ENCODE measurements around the gene CCDC6. TPM values are rescaled to one million over a fixed set of nuclear protein-coding genes. Genes with fewer than 3 reads are reported as not detected.

The CCDC6 gene
- total RNA-seq, 2 donors from 2014 or later = 65.8 to 91.0 TPM

DNA sequence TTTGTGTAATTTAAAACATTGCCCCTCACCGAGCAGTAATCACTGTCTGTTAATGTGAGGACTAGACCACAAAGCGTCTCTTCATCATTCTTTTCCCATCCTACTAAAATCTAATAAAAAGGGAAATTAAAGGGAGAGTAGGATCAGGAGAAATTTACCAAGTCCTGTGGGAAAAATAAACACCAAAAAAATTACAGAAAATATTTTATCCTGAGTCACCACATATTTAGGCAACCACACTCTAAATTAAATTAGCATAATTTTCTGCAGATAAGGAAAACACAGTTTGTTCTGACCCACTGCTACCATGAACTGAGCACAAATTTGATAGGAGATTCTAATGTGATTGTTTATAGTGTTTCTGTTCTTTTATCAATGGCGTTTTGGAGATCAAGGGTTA is 49.3 kb downstream of the CCDC6 start:
- H3K4me1 ChIP-seq = peaks cover 8% of the 10 kb centered on the region
- intact Hi-C loops (cut with DNase I) = no loop called here
- H3K9ac ChIP-seq (ENCODE audit: low read depth in 2 of 2, low read length in 2 of 2) = no peak overlapping the region
- no peaks in the 10 kb centered on the region for H3K27me3 ChIP-seq
- H3K36me3 ChIP-seq = no peaks in the 10 kb centered on the region
- no peak for DNase-seq
- no peak overlapping the region for H3K27ac ChIP-seq
- TF ChIP-seq, protein P1, sequence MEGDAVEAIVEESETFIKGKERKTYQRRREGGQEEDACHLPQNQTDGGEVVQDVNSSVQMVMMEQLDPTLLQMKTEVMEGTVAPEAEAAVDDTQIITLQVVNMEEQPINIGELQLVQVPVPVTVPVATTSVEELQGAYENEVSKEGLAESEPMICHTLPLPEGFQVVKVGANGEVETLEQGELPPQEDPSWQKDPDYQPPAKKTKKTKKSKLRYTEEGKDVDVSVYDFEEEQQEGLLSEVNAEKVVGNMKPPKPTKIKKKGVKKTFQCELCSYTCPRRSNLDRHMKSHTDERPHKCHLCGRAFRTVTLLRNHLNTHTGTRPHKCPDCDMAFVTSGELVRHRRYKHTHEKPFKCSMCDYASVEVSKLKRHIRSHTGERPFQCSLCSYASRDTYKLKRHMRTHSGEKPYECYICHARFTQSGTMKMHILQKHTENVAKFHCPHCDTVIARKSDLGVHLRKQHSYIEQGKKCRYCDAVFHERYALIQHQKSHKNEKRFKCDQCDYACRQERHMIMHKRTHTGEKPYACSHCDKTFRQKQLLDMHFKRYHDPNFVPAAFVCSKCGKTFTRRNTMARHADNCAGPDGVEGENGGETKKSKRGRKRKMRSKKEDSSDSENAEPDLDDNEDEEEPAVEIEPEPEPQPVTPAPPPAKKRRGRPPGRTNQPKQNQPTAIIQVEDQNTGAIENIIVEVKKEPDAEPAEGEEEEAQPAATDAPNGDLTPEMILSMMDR (IDR thresholded peaks at IDR 0.05) = no peak
- no peaks in the 10 kb centered on the region for H3K9me3 ChIP-seq
- no peak overlapping the region for H3K4me3 ChIP-seq

DNA sequence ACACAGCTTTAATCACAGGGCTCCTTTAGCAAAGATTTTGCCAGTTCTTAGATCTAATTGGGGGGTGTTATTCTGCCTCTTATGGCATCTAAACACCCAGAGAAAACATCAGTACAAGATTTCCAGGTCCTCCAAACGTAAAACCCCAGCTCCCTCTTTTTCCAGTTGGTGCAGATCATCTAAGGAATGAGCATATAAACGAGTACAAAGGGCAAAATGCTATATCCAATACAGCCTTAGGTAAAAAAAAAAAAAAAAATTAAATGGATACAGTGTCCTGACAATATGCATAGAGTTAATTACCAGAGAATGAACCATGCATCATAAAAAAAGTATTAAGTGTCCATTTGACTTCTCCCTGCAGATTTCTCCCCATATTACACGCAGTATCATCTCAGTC is 50.3 kb downstream of the CCDC6 start:
- Histone ChIP-seq H3K4me1 (peaks cover 8% of the 10 kb centered on the region), H3K4me3 (no peak overlapping the region), H3K36me3 (no peaks in the 10 kb centered on the region), H3K9ac (ENCODE audit: low read depth in 2 of 2, low read length in 2 of 2) (no peak overlapping the region), H3K27ac (no peak overlapping the region), H3K9me3 (no peaks in the 10 kb centered on the region), H3K27me3 (no peaks in the 10 kb centered on the region)
- TF ChIP-seq, protein P1 (IDR thresholded peaks at IDR 0.05) = no peak
- no peak for DNase-seq
- intact Hi-C loops (cut with DNase I) = no loop called here

DNA sequence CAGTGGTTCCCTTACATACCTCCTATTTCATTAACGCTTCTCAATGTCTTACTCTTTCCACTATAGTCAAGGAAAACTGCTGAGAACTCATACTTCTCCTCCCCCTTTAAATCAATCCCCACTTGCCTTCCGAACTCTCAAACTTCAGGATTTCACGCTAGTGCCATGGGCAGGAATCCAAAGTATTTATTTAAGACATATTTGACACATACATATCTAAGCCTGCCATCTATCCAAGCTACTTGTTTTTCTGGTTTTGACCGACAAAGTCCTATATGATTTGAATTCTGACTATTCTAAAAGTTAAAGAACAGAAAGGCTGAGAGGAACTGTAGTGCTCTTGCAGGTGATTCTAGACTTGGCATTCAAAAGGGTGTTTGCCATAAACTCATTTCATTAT is 51.8 kb downstream of the CCDC6 start:
- Histone ChIP-seq H3K4me3 (no peak overlapping the region), H3K27ac (no peak overlapping the region), H3K9me3 (no peaks in the 10 kb centered on the region), H3K27me3 (no peaks in the 10 kb centered on the region), H3K9ac (ENCODE audit: low read depth in 2 of 2, low read length in 2 of 2) (peak overlapping the region in 1 of 2 donors; percentile 3), H3K4me1 (peaks cover 8% of the 10 kb centered on the region), H3K36me3 (no peaks in the 10 kb centered on the region)
- intact Hi-C loops (cut with DNase I) = no loop called here
- DNase-seq = no peak
- TF ChIP-seq, protein P1 (IDR thresholded peaks at IDR 0.05) = no peak

DNA sequence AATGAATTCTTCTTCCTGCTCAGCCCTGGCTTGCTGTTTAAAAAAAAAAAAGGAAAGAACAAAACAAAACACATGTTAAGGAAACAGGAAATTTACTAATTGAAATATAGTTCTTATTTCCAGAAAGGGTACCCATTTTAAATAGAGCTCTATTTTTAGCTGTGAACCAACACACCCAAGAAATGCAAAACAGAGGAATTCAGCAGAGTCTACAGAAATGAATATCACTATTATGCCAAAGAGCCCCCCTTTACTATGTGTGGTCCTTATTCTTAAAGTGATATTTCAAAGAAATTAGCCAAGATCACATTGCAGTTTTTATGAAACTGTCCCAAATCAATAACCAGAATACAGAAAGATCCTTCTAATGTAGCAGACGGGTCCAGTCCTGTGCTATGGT is 53.7 kb downstream of the CCDC6 start:
- H3K9me3 ChIP-seq = no peaks in the 10 kb centered on the region
- H3K4me3 ChIP-seq = no peak overlapping the region
- H3K4me1 ChIP-seq = peaks cover 8% of the 10 kb centered on the region
- no peak overlapping the region for H3K9ac ChIP-seq (ENCODE audit: low read depth in 2 of 2, low read length in 2 of 2)
- H3K27me3 ChIP-seq = no peaks in the 10 kb centered on the region
- TF ChIP-seq, protein P1 (IDR thresholded peaks at IDR 0.05) = no peak
- no peak for DNase-seq
- no peaks in the 10 kb centered on the region for H3K36me3 ChIP-seq
- intact Hi-C loops (cut with DNase I) = no loop called here
- no peak overlapping the region for H3K27ac ChIP-seq

DNA sequence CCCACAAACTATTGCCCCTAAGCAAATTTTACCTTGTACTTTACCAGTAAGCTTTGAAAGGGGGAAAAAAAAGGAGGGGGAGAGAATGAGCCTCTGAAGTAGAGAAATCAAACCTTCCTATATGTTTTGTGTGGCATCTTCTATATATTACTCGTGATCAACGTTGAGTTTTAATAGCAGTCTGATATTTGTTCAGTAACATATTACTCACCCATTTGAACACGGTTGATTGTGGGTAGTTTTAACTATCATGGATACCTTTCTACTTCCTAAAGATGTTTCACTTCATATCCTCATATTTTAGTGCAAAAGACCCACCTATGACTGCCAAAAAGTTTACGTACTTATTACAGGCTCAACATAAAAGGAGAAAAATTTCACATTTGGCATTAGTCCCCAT is 54.5 kb downstream of the CCDC6 start:
- no peak for DNase-seq
- H3K36me3 ChIP-seq = no peaks in the 10 kb centered on the region
- H3K4me1 ChIP-seq = peaks cover 8% of the 10 kb centered on the region
- H3K9me3 ChIP-seq = no peaks in the 10 kb centered on the region
- no peaks in the 10 kb centered on the region for H3K27me3 ChIP-seq
- no peak overlapping the region for H3K9ac ChIP-seq (ENCODE audit: low read depth in 2 of 2, low read length in 2 of 2)
- H3K4me3 ChIP-seq = no peak overlapping the region
- no peak overlapping the region for H3K27ac ChIP-seq
- TF ChIP-seq, protein P1 (IDR thresholded peaks at IDR 0.05) = no peak
- intact Hi-C loops (cut with DNase I) = no loop called here

DNA sequence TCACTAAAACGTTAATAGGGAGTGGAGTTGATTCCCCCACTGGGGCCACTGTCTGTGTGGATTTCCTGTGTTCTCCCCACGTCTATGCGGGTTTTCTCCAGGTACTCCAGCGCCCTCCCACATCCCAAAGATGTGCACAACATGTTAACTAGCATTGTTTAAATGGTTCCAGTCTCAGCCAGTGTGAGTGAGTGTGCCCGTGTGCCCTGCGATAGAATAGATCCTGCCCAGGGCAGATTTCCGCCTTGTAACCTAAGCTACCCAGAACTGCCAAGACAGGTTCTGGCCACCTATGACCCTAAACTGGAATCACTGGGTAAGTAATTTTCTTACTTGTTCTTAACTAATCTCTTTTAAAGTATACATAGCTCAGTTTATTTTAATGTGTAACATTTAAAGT is 58.5 kb downstream of the CCDC6 start:
- Histone ChIP-seq H3K9ac (ENCODE audit: low read depth in 2 of 2, low read length in 2 of 2) (no peak overlapping the region), H3K27me3 (no peaks in the 10 kb centered on the region)
- DNase-seq = no peak

More for the DNA sequence above, 58.5 kb downstream of the CCDC6 start:
- no peaks in the 10 kb centered on the region for H3K4me1 ChIP-seq
- no peaks in the 10 kb centered on the region for H3K36me3 ChIP-seq
- H3K27ac ChIP-seq = no peak overlapping the region
- H3K9me3 ChIP-seq = no peaks in the 10 kb centered on the region
- H3K4me3 ChIP-seq = no peak overlapping the region
- TF ChIP-seq, protein P1 (IDR thresholded peaks at IDR 0.05) = no peak
- intact Hi-C loops (cut with DNase I) = no loop called here

All from colonic mucosa (tissue), 4 donors.